ENCODE data around the gene TAF4. TPM values are rescaled to one million over a fixed set of nuclear protein-coding genes. Genes with fewer than 3 reads are reported as not detected.

The TAF4 gene
- total RNA-seq, 4 donors from 2014 or later, result 13.9 to 22.0 (median 18.6) TPM

- intact Hi-C loops (cut with DNase I), result no loop called here
- H3K36me3 ChIP-seq, result no peaks in the 10 kb centered on the region
These were observed 109.8 kb downstream of the TAF4 start for GRCh38 chr20:61955668-61956395.

GRCh38 chr20:61954276-61955021 is 111.2 kb downstream of the TAF4 start:
- Histone ChIP-seq H3K27ac (no peak overlapping the region), H3K4me3 (replicated peaks in 1 of 3) (no peak overlapping the region), H3K9me3 (no peaks in the 10 kb centered on the region), H3K36me3 (no peaks in the 10 kb centered on the region), H3K27me3 (no peaks in the 10 kb centered on the region), H3K4me1 (no peaks in the 10 kb centered on the region)
- WGBS, 2 donors, result 32 to 37% methylated on average over 10 to 16 of the region's 16 CpGs
- no peak for DNase-seq
- intact Hi-C loops (cut with DNase I), result no loop called here
- TF ChIP-seq CTCF (IDR thresholded peaks at IDR 0.05) (no peak), POLR2A (IDR thresholded peaks at IDR 0.05) (no peak)

More at GRCh38 chr20:61955668-61956395, 109.8 kb downstream of the TAF4 start:
- Histone ChIP-seq H3K4me3 (replicated peaks in 1 of 3) (no peak overlapping the region), H3K9me3 (no peaks in the 10 kb centered on the region), H3K27ac (no peak overlapping the region), H3K4me1 (no peaks in the 10 kb centered on the region), H3K27me3 (no peaks in the 10 kb centered on the region)
- WGBS, 2 donors, result 40 to 42% methylated on average over 6 of the region's 6 CpGs
- no peak for TF ChIP-seq CTCF (IDR thresholded peaks at IDR 0.05)
- no peak for TF ChIP-seq POLR2A (IDR thresholded peaks at IDR 0.05)
- no peak for DNase-seq

GRCh38 chr20:61953037-61954021 is 112.4 kb downstream of the TAF4 start:
- WGBS, 2 donors, result 82 to 84% methylated on average over 15 to 20 of the region's 20 CpGs
- no peak for DNase-seq

More at GRCh38 chr20:61953037-61954021, 112.4 kb downstream of the TAF4 start:
- no peak for TF ChIP-seq POLR2A (IDR thresholded peaks at IDR 0.05)
- no peak for TF ChIP-seq CTCF (IDR thresholded peaks at IDR 0.05)
- no peaks in the 10 kb centered on the region for H3K9me3 ChIP-seq
- H3K27ac ChIP-seq, result no peak overlapping the region
- no peak overlapping the region for H3K4me3 ChIP-seq (replicated peaks in 1 of 3)
- no peaks in the 10 kb centered on the region for H3K36me3 ChIP-seq
- no peaks in the 10 kb centered on the region for H3K4me1 ChIP-seq
- intact Hi-C loops (cut with DNase I), result no loop called here
- H3K27me3 ChIP-seq, result no peaks in the 10 kb centered on the region

All from thyroid gland (tissue), 4 donors.